ENCODE results near the gene SLC24A4. TPM values are rescaled to one million over a fixed set of nuclear protein-coding genes. Genes with fewer than 3 reads are reported as not detected.

The SLC24A4 gene
- total RNA-seq, 1 donor from 2014 or later: not detected

DNA sequence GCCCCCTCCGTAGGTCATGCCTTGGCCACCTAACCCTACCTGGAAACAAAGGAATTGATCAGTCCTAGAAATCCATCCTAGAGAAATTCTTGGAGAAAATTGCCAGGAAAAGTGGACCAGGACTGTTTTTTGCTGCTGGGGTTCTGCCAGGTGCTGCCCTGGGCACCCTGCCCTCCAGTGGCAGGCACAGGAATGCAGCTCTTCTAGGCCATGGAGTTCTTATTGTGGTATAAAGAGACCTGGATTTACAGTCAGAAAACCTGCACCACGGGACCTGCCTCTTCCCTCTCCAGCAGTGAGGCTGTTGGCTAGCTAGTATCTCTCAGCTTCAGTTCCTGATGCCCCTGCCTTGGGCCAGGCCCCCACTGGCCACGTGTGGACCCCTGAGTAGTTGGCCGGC, 59.7 kb downstream of the SLC24A4 start:
- H3K4me3 ChIP-seq: no peak overlapping the region
- TF ChIP-seq, protein P1, sequence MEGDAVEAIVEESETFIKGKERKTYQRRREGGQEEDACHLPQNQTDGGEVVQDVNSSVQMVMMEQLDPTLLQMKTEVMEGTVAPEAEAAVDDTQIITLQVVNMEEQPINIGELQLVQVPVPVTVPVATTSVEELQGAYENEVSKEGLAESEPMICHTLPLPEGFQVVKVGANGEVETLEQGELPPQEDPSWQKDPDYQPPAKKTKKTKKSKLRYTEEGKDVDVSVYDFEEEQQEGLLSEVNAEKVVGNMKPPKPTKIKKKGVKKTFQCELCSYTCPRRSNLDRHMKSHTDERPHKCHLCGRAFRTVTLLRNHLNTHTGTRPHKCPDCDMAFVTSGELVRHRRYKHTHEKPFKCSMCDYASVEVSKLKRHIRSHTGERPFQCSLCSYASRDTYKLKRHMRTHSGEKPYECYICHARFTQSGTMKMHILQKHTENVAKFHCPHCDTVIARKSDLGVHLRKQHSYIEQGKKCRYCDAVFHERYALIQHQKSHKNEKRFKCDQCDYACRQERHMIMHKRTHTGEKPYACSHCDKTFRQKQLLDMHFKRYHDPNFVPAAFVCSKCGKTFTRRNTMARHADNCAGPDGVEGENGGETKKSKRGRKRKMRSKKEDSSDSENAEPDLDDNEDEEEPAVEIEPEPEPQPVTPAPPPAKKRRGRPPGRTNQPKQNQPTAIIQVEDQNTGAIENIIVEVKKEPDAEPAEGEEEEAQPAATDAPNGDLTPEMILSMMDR (IDR thresholded peaks at IDR 0.05): peak in 2 of 3 experiments; percentile 41 to 60
- no peaks in the 10 kb centered on the region for H3K27me3 ChIP-seq
- intact Hi-C loops (cut with DNase I): no loop called here
- H3K9me3 ChIP-seq: no peaks in the 10 kb centered on the region
- no peaks in the 10 kb centered on the region for H3K36me3 ChIP-seq
- DNase-seq (ENCODE audit: low spot score in 2 of 2): no peak
- no peaks in the 10 kb centered on the region for H3K4me1 ChIP-seq
- H3K27ac ChIP-seq: no peak overlapping the region

DNA sequence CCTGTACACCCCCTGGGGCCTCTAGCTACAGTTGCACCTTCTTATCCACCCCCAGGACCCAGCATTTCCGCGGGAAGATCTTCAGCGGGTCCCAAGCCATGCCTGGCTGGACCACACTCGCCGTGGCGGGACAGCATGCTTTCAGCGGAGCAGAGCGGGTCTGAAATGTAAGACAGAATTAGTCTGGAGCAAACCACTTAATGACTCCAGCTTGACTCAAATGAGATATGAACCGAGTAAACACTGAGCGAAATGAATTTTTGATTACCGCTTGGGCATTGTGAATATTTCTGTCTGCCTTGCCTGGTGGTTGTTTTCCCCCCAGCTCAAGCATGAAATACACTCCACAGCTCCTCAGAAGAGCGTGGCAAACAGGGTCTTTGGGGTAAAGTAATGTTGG, 60.8 kb downstream of the SLC24A4 start:
- intact Hi-C loops (cut with DNase I): no loop called here
- Histone ChIP-seq H3K9me3 (no peaks in the 10 kb centered on the region), H3K27me3 (no peaks in the 10 kb centered on the region), H3K27ac (no peak overlapping the region), H3K36me3 (no peaks in the 10 kb centered on the region), H3K4me1 (no peaks in the 10 kb centered on the region), H3K4me3 (no peak overlapping the region)
- TF ChIP-seq, protein P1 (IDR thresholded peaks at IDR 0.05): no peak
- no peak for DNase-seq (ENCODE audit: low spot score in 2 of 2)

DNA sequence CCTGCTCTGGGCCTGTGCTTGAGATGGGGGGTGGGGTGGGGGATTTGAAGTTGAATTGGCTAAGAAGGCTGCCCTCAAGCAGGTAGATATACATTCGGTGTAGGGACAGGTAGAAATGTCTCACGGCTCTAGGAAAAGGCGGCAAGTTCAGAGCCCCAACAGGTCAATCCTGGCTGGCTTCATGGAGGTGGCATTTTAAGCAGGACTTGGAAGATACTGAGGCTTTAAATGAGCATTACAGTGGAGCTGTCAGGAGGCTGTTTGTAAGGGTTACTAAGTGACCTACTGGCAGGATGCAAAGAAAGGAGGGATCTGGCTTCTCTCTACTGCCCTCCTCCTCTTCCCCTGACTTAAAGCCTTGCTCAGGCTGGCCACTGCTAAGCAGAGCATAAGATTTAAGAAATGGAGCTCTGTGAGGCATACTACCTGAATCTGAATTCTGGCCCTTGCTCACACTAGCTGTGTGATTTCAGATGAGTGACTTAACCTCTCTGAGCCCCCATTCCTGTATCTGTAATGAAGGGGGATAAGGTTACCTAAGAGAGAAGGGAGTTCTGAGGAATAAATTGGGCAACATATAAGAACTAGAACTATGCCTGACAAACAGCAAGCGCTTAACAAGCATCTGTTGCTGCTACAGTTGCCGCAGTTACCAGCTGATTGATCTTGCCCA, 61.6 kb downstream of the SLC24A4 start:
- Histone ChIP-seq H3K27ac (no peak overlapping the region), H3K9me3 (no peaks in the 10 kb centered on the region), H3K4me1 (no peaks in the 10 kb centered on the region), H3K36me3 (no peaks in the 10 kb centered on the region), H3K4me3 (no peak overlapping the region), H3K27me3 (no peaks in the 10 kb centered on the region)
- TF ChIP-seq, protein P1 (IDR thresholded peaks at IDR 0.05): no peak
- no peak for DNase-seq (ENCODE audit: low spot score in 2 of 2)
- intact Hi-C loops (cut with DNase I): no loop called here

DNA sequence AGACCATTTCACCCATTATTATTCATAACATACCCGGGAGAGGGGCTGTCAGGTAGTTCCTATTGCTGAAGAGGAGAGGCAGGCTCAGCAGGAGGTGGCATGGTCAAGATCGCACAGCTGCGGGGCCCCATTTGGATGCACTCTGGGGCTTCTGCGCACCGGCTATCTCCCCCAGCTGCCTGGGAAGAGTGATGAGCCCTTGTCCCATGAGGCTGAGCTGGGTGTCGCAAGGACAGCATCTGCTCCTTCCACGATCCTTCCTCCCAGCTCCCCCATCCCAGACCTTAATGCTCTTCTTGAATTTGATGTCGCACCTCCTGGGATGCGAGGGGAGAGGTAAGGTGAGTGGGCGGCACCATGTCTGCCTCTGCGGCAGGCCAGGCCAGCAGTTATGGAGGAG, 62.6 kb downstream of the SLC24A4 start:
- DNase-seq (ENCODE audit: low spot score in 2 of 2): no peak
- TF ChIP-seq, protein P1 (IDR thresholded peaks at IDR 0.05): no peak
- intact Hi-C loops (cut with DNase I): no loop called here
- Histone ChIP-seq H3K27me3 (no peaks in the 10 kb centered on the region), H3K9me3 (no peaks in the 10 kb centered on the region), H3K4me3 (no peak overlapping the region), H3K4me1 (peaks cover 0 to 3% of the 10 kb centered on the region in 2 donors), H3K36me3 (no peaks in the 10 kb centered on the region), H3K27ac (no peak overlapping the region)

DNA sequence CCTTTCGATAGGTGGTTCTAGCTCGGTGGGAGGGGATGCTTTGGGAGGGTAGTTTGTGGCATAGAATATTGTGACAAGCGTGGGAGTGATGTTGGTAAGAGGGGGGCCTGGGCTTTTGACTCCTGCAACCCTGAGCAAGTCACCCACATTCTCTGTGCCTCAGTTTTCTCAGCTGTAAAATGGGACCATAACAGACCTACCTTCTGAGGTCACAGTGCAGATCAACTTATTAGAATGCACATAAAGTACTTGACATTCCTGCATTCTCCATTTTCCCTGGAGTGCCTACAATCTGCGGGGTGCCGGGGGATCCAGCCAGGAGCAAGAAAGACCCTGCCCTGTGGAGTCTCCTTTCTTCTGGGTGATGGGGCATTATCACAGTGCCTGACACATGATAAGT, 63.2 kb downstream of the SLC24A4 start:
- intact Hi-C loops (cut with DNase I): no loop called here
- no peak overlapping the region for H3K27ac ChIP-seq
- peaks cover 0 to 3% of the 10 kb centered on the region in 2 donors for H3K4me1 ChIP-seq
- no peaks in the 10 kb centered on the region for H3K9me3 ChIP-seq
- H3K4me3 ChIP-seq: no peak overlapping the region
- H3K36me3 ChIP-seq: no peaks in the 10 kb centered on the region
- H3K27me3 ChIP-seq: no peaks in the 10 kb centered on the region
- DNase-seq (ENCODE audit: low spot score in 2 of 2): no peak
- TF ChIP-seq, protein P1 (IDR thresholded peaks at IDR 0.05): no peak

DNA sequence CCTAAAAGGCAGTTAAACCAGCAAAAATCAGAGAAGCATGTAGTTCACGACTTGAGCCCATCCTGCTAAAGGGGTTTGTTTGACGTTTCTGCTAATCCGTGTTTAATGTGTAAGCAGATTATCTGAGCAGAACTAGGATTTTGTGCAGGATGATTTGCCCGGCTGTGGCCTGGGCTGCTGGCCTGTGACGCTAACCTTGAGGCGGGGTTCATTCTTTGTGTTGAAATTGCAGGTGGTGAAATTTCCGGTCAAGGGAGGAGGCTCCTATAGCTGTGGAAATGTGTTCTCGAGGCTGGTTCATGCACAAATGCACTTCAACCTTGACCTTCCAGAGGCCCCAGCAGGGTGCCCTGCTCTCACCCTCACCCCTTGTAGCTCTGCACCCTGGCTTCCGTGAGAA, 63.7 kb downstream of the SLC24A4 start:
- Histone ChIP-seq H3K27me3 (no peaks in the 10 kb centered on the region), H3K9me3 (no peaks in the 10 kb centered on the region), H3K4me3 (no peak overlapping the region), H3K4me1 (peaks cover 0 to 3% of the 10 kb centered on the region in 2 donors), H3K36me3 (no peaks in the 10 kb centered on the region), H3K27ac (no peak overlapping the region)
- TF ChIP-seq, protein P1 (IDR thresholded peaks at IDR 0.05): no peak
- intact Hi-C loops (cut with DNase I): no loop called here
- DNase-seq (ENCODE audit: low spot score in 2 of 2): no peak
